ENCODE measurements around the gene SNX21. TPM values are rescaled to one million over a fixed set of nuclear protein-coding genes. Genes with fewer than 3 reads are reported as not detected.
"Not testable (repeated sequence)": the region's sequence is repeated elsewhere in the genome, so short reads cannot be mapped to it uniquely, and the experiment has no call there.

Gene SNX21
- total RNA-seq: 34.6 TPM

DNA sequence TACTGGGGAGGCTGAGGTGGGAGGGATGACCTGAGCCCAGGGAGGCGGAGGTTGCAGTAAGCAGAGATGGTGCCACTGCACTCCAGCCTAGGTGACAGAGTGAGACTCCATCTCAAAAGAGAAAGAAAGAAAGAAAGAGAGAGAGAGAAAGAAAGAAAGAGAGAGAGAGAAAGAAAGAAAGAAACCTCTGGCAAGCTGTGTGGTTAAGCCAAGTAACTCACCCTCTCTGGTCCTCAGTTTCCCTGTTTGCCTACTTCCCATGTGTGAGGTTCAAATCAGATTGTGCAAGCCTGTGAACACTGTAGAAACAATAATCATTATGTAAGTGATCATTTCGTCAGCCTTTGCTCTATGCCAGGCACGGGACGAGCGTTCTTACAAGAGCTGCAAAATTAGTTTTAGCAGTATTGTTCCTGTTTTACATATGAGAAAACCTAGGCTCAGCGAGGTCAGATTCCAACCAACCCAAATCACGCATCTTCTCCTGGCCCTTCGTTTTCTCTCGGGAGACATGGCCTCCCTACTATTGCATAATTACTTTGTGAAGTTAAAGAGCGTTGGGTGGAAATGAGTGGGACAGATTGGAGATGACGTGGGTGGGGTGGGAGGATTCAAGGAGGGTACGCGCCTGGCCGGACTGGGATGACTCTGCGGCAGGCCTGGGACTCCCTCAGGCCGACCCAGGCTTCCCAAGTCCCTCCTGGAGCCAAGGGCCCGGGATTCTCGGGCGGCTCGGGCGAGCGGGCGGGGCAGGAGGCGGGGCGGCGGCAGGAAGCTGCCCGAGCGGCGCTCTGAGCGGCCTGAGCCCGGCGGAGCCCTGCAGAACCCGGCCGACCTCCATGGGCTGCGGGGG, at the start of gene SNX21:
SNX21 (plus strand) TSS at position 770 of the 853 bp plus-strand sequence. CDS start 121 bp downstream, outside the sequence.
- DNase-seq (ENCODE audit: low spot score): peak; percentile 80

GRCh38 chr20:45788351-45788750, 45.2 kb upstream of the SNX21 start:
- DNase-seq (ENCODE audit: low spot score): no peak

GRCh38 chr20:45792317-45793118, 41.1 kb upstream of the SNX21 start:
- DNase-seq (ENCODE audit: low spot score): no peak

GRCh38 chr20:45796337-45797065, 37.1 kb upstream of the SNX21 start:
- DNase-seq (ENCODE audit: low spot score): no peak

GRCh38 chr20:45797510-45797909, 36.1 kb upstream of the SNX21 start:
- DNase-seq (ENCODE audit: low spot score): not testable (repeated sequence)

GRCh38 chr20:45797955-45798354, 35.6 kb upstream of the SNX21 start:
- DNase-seq (ENCODE audit: low spot score): not testable (repeated sequence)

GRCh38 chr20:45798935-45799642, 34.5 kb upstream of the SNX21 start:
- DNase-seq (ENCODE audit: low spot score): peak; percentile 66

GRCh38 chr20:45801851-45802250, 31.7 kb upstream of the SNX21 start:
- no peak for DNase-seq (ENCODE audit: low spot score)

GRCh38 chr20:45810191-45810970, 23.2 kb upstream of the SNX21 start:
- DNase-seq (ENCODE audit: low spot score): no peak

DNA sequence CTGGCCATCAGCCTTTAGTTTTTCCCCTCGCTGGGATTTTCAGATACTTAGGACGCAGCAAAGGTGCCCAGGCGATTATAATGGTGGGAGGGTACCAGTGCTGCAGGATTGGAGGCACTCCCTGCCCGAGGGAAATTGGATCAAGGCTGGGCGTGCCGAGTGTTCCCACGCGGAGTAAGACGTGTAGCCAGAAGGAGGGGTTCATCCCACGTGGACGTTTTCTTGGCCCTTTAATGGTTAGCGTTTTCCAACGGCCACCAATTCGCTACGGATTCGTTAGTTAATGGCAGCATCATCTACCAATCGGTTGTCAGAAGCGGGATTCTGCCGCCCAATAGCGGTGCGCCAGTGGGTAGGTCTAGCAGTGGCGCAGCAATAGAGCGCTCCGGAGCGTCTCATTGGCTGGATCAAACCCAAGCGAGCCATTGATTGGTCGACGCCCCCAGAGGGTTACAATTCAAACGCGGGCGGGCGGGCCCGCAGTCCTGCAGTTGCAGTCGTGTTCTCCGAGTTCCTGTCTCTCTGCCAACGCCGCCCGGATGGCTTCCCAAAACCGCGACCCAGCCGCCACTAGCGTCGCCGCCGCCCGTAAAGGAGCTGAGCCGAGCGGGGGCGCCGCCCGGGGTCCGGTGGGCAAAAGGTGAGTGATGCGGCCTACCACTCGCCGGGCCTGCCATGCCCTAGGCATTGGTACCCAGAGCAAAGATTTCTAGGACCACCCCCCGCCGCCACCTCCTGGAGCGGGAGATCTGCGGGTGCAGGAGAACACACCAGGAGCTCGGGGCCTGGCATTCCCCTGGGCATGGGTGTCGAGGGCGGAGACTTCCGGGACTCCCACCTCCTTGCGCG, 21.2 kb upstream of the SNX21 start, which contains the start of gene UBE2C:
UBE2C (plus strand) TSS at position 488 of the 849 bp plus-strand sequence; CDS start at position 540, 52 bp downstream.
- DNase-seq (ENCODE audit: low spot score): peak; percentile 99

GRCh38 chr20:45813006-45813340, 20.6 kb upstream of the SNX21 start:
- DNase-seq (ENCODE audit: low spot score): no peak

DNA sequence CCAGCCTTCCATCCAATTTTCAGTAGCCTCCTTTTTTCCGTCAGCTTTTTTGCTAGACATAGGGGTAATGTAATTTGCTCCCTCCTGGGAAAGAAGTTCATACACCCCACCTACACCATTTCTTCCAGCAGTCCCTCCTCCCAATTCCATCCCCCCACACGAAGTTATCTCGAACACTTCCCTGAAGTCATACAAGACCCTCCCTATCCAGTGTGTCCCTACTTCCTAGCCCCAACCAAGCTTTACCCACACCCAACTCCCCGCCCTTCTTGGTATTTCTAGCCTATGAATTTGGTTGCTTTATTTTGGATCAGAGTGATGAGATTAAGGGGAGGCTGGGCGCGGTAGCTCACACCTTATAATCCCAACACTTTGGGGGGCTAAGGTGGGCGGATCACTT, 20.1 kb upstream of the SNX21 start:
- DNase-seq (ENCODE audit: low spot score): no peak

GRCh38 chr20:45814314-45814713, 19.3 kb upstream of the SNX21 start:
- DNase-seq (ENCODE audit: low spot score): no peak

GRCh38 chr20:45816951-45817350, 16.6 kb upstream of the SNX21 start:
- no peak for DNase-seq (ENCODE audit: low spot score)

- no peak for DNase-seq (ENCODE audit: low spot score)
Measured at GRCh38 chr20:45817376-45818194, 16.0 kb upstream of the SNX21 start.

DNA sequence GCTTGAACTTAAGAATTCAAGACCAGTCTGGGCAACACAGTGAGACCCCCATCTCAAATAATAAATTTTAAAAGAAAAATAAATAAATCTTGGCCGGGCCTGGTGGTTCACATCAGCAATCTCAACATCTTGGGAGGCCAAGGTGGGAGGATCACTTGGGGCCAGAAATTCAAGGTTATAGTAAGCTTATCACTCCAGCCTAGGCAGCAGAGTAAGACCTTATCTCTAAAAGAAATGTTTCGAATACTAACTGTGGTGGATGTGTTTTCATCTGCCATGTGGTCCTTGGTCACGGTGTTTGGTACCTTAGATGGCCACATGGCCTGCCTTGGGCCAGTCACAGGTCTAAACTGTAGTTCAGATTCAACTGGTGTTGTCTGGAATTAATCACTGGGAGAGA, 15.4 kb upstream of the SNX21 start:
- no peak for DNase-seq (ENCODE audit: low spot score)

DNA sequence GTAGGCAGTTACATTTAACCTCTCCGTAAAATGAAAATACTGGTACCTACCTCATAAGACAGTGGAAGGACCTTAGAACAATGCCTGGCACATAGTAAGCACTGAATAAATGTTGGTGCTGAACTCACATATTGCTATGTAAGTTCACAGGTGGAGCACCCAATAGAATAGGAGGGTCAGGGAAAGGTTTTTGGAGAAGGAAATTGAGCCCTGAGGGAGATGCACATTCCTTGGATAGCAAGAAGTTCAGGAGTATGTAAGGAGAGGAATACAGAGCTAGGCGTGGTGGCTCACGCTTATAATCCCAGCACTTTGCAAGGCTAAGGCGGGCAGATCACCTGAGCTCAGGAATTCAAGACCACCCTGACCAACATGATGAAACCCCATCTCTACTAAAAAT, 14.1 kb upstream of the SNX21 start:
- no peak for DNase-seq (ENCODE audit: low spot score)

DNA sequence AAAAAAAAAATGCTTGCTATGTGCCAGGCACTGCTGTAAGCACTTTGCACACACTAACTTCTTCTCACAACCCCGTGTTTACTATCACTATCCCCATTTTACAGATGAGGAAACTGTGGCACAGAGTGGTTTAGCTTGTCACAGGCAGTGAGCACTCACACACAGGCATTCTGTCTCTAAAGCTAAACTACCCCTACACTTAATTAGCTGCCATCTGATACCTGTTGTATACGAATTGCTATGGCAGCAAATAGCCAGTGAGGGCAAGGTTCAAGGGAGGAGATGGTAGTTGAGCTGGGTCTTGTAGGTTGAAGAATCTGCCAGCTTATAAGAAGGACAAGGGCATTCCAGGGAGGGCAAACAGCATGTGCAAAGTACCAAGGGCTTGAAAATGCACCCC, 11.7 kb upstream of the SNX21 start:
- DNase-seq (ENCODE audit: low spot score): no peak

DNA sequence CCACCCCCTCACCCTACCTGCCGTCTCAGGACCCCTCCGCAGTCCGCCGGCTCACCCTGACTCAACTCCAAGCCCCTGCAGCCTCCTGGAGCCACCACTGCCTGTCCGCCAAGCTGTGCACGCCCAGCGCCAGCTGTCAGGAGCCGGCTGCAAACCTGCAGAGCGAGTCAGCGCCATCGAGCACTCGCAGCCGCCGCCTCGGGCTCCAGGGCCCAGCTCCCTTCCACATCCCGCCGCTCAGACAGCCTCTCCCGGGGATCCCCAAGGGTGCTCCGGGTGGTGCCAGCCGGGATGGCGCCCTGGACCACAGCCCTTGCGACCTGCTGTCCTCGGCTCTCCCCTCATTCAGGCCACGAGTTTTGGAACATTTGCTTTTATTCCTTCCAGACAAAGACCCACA, 10.7 kb upstream of the SNX21 start:
- DNase-seq (ENCODE audit: low spot score): peak; percentile 32
